ENCODE measurements around the gene INS.

DNA sequence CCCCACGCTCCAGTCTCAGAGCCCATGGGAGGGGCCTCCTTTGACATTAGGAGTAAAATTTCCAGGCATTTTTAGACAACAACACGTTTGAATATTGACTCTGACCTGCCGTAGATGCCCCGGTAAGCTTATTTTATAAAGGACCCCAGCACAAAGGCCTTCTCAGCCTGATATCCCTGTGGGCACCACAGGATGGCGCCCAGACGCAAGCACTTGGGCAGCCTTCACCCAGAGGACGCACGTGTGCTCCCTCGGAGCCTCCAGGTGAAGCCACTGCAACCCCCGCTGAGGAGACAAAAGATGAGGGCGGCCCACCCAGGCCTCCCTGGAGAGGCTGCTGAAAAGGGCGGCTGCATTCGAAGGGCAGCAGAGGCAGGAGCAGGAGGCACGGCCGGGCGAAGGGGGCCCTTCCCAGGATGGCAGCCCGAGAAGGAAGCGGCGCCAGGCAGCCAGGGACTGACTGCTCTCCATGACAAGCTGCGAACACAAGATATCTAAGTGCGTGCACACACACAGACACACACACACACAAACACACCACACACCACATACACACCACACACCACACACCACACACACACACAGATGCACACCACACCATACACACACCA is 25.8 kb upstream of the INS start:
- TF ChIP-seq CHD1 (IDR thresholded peaks at IDR 0.05; ENCODE audit: low read depth, low read length) (no peak), ZZZ3 (IDR thresholded peaks at IDR 0.05; ENCODE audit: control insufficient read depth, insufficient read length, low read depth) (no peak), POLR2A (IDR thresholded peaks at IDR 0.05; ENCODE audit: low read depth, low read length) (no peak), JUNB (IDR thresholded peaks at IDR 0.05) (no peak), HDAC2 (IDR thresholded peaks at IDR 0.05) (no peak), YY1 (IDR thresholded peaks at IDR 0.05; ENCODE audit: low read depth, low read length) (no peak), MEF2B (IDR thresholded peaks at IDR 0.05; ENCODE audit: partially characterized antibody, poor library complexity, severe bottlenecking) (no peak), EZH2 (IDR thresholded peaks at IDR 0.05; ENCODE audit: borderline replicate concordance, control insufficient read depth, low read depth, low read length) (no peak)
- TF ChIP-seq, protein P1, sequence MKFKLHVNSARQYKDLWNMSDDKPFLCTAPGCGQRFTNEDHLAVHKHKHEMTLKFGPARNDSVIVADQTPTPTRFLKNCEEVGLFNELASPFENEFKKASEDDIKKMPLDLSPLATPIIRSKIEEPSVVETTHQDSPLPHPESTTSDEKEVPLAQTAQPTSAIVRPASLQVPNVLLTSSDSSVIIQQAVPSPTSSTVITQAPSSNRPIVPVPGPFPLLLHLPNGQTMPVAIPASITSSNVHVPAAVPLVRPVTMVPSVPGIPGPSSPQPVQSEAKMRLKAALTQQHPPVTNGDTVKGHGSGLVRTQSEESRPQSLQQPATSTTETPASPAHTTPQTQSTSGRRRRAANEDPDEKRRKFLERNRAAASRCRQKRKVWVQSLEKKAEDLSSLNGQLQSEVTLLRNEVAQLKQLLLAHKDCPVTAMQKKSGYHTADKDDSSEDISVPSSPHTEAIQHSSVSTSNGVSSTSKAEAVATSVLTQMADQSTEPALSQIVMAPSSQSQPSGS (IDR thresholded peaks at IDR 0.05; ENCODE audit: low read length), result no peak
- TF ChIP-seq, protein P2, sequence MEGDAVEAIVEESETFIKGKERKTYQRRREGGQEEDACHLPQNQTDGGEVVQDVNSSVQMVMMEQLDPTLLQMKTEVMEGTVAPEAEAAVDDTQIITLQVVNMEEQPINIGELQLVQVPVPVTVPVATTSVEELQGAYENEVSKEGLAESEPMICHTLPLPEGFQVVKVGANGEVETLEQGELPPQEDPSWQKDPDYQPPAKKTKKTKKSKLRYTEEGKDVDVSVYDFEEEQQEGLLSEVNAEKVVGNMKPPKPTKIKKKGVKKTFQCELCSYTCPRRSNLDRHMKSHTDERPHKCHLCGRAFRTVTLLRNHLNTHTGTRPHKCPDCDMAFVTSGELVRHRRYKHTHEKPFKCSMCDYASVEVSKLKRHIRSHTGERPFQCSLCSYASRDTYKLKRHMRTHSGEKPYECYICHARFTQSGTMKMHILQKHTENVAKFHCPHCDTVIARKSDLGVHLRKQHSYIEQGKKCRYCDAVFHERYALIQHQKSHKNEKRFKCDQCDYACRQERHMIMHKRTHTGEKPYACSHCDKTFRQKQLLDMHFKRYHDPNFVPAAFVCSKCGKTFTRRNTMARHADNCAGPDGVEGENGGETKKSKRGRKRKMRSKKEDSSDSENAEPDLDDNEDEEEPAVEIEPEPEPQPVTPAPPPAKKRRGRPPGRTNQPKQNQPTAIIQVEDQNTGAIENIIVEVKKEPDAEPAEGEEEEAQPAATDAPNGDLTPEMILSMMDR (IDR thresholded peaks at IDR 0.05 in 2 of 3, conservative IDR thresholded peaks at IDR 0.05 in 1 of 3; ENCODE audit: control insufficient read depth in 2 of 3, extremely low read depth in 1 of 3, insufficient read depth in 1 of 3, low read depth in 3 of 3, low read length in 3 of 3), result peak in 2 of 3 experiments; percentile 21 to 27; a peak in 3 of 6 replicates
